Nucleus accumbens (tissue), 56 donors: ENCODE results near the gene TUFM.
A peak's percentile ranks its signal among the peaks of the same experiment; 100 is the strongest.
"Not testable (repeated sequence)": the region's sequence is repeated elsewhere in the genome, so short reads cannot be mapped to it uniquely, and the experiment has no call there.

ENCODE experiments used
- DNase-seq, 56 donors: peaks; one replicate each; lab custom pipeline; 2025; lab: John Stamatoyannopoulos, UW

Gene TUFM

GRCh38 chr16:28820016-28820415, 26.1 kb downstream of the TUFM start:
- no peak for DNase-seq

- not testable (repeated sequence) for DNase-seq
Observed at GRCh38 chr16:28807445-28808120, 38.6 kb downstream of the TUFM start.

- peak in 33 of 56 donors; percentile 0 to 81 (median 27) for DNase-seq
Observed at GRCh38 chr16:28802235-28803019, 43.7 kb downstream of the TUFM start.
